ENCODE data around the gene ARL11. TPM values are rescaled to one million over a fixed set of nuclear protein-coding genes. Genes with fewer than 3 reads are reported as not detected.

Gene ARL11
- total and polyA plus RNA-seq, 2 of the 4 experiments (the other 2 are of a cell fraction), result not detected

DNA sequence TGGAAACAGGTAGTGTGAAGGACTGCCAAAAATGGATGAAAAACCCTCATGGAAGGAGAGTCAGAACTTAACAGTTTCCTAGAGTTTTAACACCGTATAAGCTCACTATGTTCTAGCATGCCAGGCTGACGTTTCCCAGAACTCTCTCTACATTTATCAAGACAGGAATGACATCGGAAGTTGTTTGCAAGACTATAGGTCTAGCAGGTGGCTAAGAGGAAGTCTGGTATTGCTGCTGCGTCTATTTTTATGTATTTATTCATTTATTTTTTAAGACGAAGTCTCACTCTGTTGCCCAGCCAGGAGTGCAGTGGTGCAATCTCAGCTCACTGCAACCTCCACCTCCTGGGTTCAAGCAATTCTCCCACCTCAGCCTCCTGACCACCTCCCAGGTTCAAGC lies 20.5 kb upstream of the ARL11 start:
- Histone ChIP-seq H2AFZ (replicated peaks; ENCODE audit: low read length, poor library complexity) (no peak overlapping the region), H2BK15ac (ENCODE audit: low read depth, low read length) (no peak overlapping the region), H3K79me1 (ENCODE audit: low read depth in 1 of 2, low read length in 2 of 2) (no peaks in the 10 kb centered on the region), H3K18ac (ENCODE audit: low read depth, low read length) (no peak overlapping the region), H3K4me2 (ENCODE audit: low read depth, low read length) (no peak overlapping the region), H3K23ac (ENCODE audit: low read depth, low read length) (no peak overlapping the region), H3K27me3 (ENCODE audit: control insufficient read depth, insufficient read depth, low read length) (no peaks in the 10 kb centered on the region), H3K4me3 (ENCODE audit: insufficient read depth, low read depth, low read length) (no peak overlapping the region), H2BK120ac (ENCODE audit: low read depth, low read length) (no peak overlapping the region), H3K9ac (ENCODE audit: low read depth, low read length) (no peak overlapping the region), H4K20me1 (ENCODE audit: insufficient read depth, low read length) (no peaks in the 10 kb centered on the region), H4K5ac (ENCODE audit: low read depth, low read length) (no peak overlapping the region), H3K56ac (ENCODE audit: extremely low read depth, insufficient read depth, low read length) (no peak overlapping the region), H3K9me1 (ENCODE audit: insufficient read depth, low read length) (no peaks in the 10 kb centered on the region), H3K4ac (ENCODE audit: low read depth, low read length) (no peak overlapping the region), H2AK5ac (ENCODE audit: low read depth, low read length) (no peak overlapping the region), H3K27ac (ENCODE audit: insufficient read depth, low read length) (no peak overlapping the region), H2BK20ac (ENCODE audit: low read depth, low read length) (no peak overlapping the region), H3K36me3 (ENCODE audit: control insufficient read depth, insufficient read depth, low read length) (no peaks in the 10 kb centered on the region), H3K4me1 (ENCODE audit: control insufficient read depth, insufficient read depth, low read length) (no peaks in the 10 kb centered on the region), H2AK9ac (replicated peaks; ENCODE audit: low read depth, low read length, poor library complexity) (no peak overlapping the region), H4K91ac (ENCODE audit: insufficient read depth, low read depth, low read length) (no peak overlapping the region), H4K8ac (ENCODE audit: low read depth in 2 of 2, low read length in 2 of 2) (no peak overlapping the region), H3K14ac (replicated peaks; ENCODE audit: low read depth, low read length) (no peak overlapping the region), H2BK5ac (ENCODE audit: low read depth, low read length, poor library complexity, severe bottlenecking) (no peak overlapping the region), H3K9me3 (ENCODE audit: control insufficient read depth, insufficient read depth, low read length) (no peaks in the 10 kb centered on the region)
- DNase-seq, result no peak
- BruUV-seq (replicated peaks), result no TSS peak
- no peak for ATAC-seq (ENCODE audit: low read depth)
- dilution Hi-C loops (cut with HindIII; ENCODE audit: low sequenced_read_pairs, unreplicated experiment), result no loop called here
- TF ChIP-seq RCOR1 (IDR thresholded peaks at IDR 0.05; ENCODE audit: insufficient replicate concordance, low read length) (no peak), MAFK (IDR thresholded peaks at IDR 0.05; ENCODE audit: low read depth, low read length) (no peak), CHD1 (IDR thresholded peaks at IDR 0.05; ENCODE audit: low read depth, low read length) (no peak), CTCF (conservative IDR thresholded peaks at IDR 0.05; ENCODE audit: low read depth, low read length) (no peak), NFE2L2 (IDR thresholded peaks at IDR 0.05; ENCODE audit: low read depth, low read length) (no peak), RFX5 (IDR thresholded peaks at IDR 0.05; ENCODE audit: low read depth, low read length) (no peak), MXI1 (IDR thresholded peaks at IDR 0.05; ENCODE audit: borderline replicate concordance, low read depth, low read length) (no peak), CEBPB (IDR thresholded peaks at IDR 0.05; ENCODE audit: low read depth, low read length) (no peak), BHLHE40 (IDR thresholded peaks at IDR 0.05; ENCODE audit: low read depth, low read length) (no peak), ELK1 (IDR thresholded peaks at IDR 0.05; ENCODE audit: borderline replicate concordance, low read depth, low read length) (no peak), FOS (IDR thresholded peaks at IDR 0.05; ENCODE audit: low read depth, low read length) (no peak), SMC3 (IDR thresholded peaks at IDR 0.05; ENCODE audit: low read depth, low read length) (no peak), MAZ (IDR thresholded peaks at IDR 0.05; ENCODE audit: borderline replicate concordance, low read depth, low read length) (no peak)
- in situ Hi-C loops (cut with MboI; ENCODE audit: low sequenced_read_pairs), result loop anchor here (5.0 kb wide), 1 partner anchor 310 kb away; no protein-coding TSS in a partner anchor
- intact Hi-C loops (cut with micrococcal nuclease), result loop anchor here (1.0 to 10.0 kb wide), 5 partner anchors 163 to 633 kb away; partner anchors contain the start of genes CAB39L, FNDC3A and SETDB2
- WGBS, 2 experiments (ENCODE audit: extremely low coverage in 2 of 2, insufficient read length in 1 of 2), result no CpG with 5 or more reads among the region's 5 CpGs
- CTCF ChIA-PET, result no interaction called here
- POLR2A ChIA-PET (ENCODE audit: unreplicated experiment), result no interaction called here
